Kidney (tissue), 14 donors: ENCODE data around the gene KRT13. TPM values are rescaled to one million over a fixed set of nuclear protein-coding genes. Genes with fewer than 3 reads are reported as not detected.

Experiments
- DNase-seq, 5 donors: peaks; one replicate each; pipeline ENCODE4 v3.0.0-alpha.2; 2013 to 2020
- FAIRE-seq: peaks from 2 replicates; lab custom pipeline; 2012; peaks lifted over from hg19 to GRCh38; lab: Jason Lieb, UNC
- H3K27ac ChIP-seq, 2 donors: one replicate each; pipeline ENCODE4 v1.7.0; 2013; ENCODE audit warnings: low read depth in 2 of 2, low read length in 2 of 2, inconsistent platforms in 1 of 2
- H3K27me3 ChIP-seq: one replicate; pipeline ENCODE4 v1.7.1; 2013; ENCODE audit warnings: low read length, inconsistent platforms; ENCODE audit not compliant: control insufficient read depth, insufficient read depth
- H3K36me3 ChIP-seq, 3 donors: one replicate each; pipeline versions ENCODE4 v1.7.0 to v1.7.1; 2013; ENCODE audit warnings: low read length in 3 of 3, control low read depth in 1 of 3, inconsistent platforms in 1 of 3; ENCODE audit not compliant: insufficient read depth in 3 of 3, control insufficient read depth in 2 of 3
- H3K4me1 ChIP-seq, 3 donors: one replicate each; pipeline versions ENCODE4 v1.7.0 to v1.7.1; 2013; ENCODE audit warnings: low read length in 3 of 3, inconsistent platforms in 1 of 3, low read depth in 1 of 3; ENCODE audit not compliant: control insufficient read depth in 2 of 3, insufficient read depth in 2 of 3
- H3K4me3 ChIP-seq, 3 donors: one replicate each; pipeline versions ENCODE4 v1.7.0 to v1.8.1; 2013; ENCODE audit warnings: low read length in 3 of 3, control low read depth in 1 of 3, inconsistent platforms in 1 of 3
- H3K9ac ChIP-seq, 3 donors: one replicate each; pipeline versions ENCODE4 v1.7.0 to v1.7.1; 2013; ENCODE audit warnings: low read length in 3 of 3, control low read depth in 1 of 3, inconsistent platforms in 1 of 3
- H3K9me3 ChIP-seq, 3 donors: one replicate each; pipeline versions ENCODE4 v1.7.0 to v1.7.1; 2013; ENCODE audit warnings: low read length in 3 of 3, control low read depth in 1 of 3, inconsistent platforms in 1 of 3; ENCODE audit not compliant: control insufficient read depth in 2 of 3, insufficient read depth in 1 of 3
- CTCF ChIP-seq: IDR thresholded peaks from 3 replicates; pipeline ENCODE4 v1.5.1; 2012; ENCODE audit warnings: mild to moderate bottlenecking, moderate library complexity, borderline replicate concordance; ENCODE audit not compliant: insufficient read depth; ENCODE audit errors: extremely low read depth
- intact Hi-C: fragments of 100-400 bp; cut with DNase I; formaldehyde crosslinking; loops from one replicate; pipeline ENCODE4 v1.11.1; 2022
- polyA plus RNA-seq: library from polyadenylated mRNA; stranded (reverse); fragments of 350-450 nt; fragmentation: Illumina TruSeq; extraction: RNeasy Lipid Tissue Mini Kit (QIAGEN cat#74804); gene quantifications from one replicate; pipeline ENCODE4 v1.2.3, GENCODE V29; 2014; ENCODE audit warnings: low read depth, low replicate concordance; ENCODE audit not compliant: insufficient read depth
- total RNA-seq: library from RNA; stranded (reverse); fragmentation: NEBNext Ultra II Directional; extraction: Animal tissue kit (Norgen Biotek cat#: 25700); gene quantifications from one replicate; pipeline ENCODE4 v1.2.1, GENCODE V29; 2021
- donor health status: control.
- donor health status: control.
- donor health status: control.
- donor health status: control.
- donor health status: control.
- donor health status: DM: yes; HTN: yes; CAD: no.
- donor health status: Normal renal cell carcinoma (clear cell type).

KRT13 gene
- total and polyA plus RNA-seq, 2 donors from 2014 or later = not detected

DNA sequence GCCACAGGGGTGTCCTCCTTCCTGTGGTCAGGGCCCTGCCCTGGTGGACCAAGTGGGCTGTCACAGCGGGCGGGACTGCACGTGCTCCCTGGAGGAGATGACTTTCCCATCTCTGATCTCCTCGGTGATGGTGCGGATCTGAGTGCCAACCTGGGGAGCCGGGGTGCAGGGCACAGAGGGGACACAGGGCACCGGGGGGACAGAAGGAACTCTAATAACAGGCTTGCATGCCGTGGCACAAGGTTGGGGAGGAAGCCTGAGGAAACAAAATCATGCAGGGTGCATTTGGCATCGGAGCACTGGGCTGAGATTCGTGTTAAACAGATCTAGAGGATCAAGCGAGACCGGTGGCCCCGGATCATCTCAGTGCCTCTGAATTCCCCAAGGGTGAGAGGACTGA, 19.1 kb downstream of the KRT13 start:
- Histone ChIP-seq H3K9me3 (no peaks in the 10 kb centered on the region), H3K36me3 (no peaks in the 10 kb centered on the region), H3K4me1 (no peaks in the 10 kb centered on the region), H3K27ac (no peak overlapping the region), H3K27me3 (no peaks in the 10 kb centered on the region), H3K4me3 (no peak overlapping the region), H3K9ac (no peak overlapping the region)
- no peak for DNase-seq
- no peak for TF ChIP-seq CTCF
- intact Hi-C loops = no loop called here
- FAIRE-seq = no peak

- H3K36me3 ChIP-seq = no peaks in the 10 kb centered on the region
- FAIRE-seq (no peak), DNase-seq (no peak)
- H3K9me3 ChIP-seq = no peaks in the 10 kb centered on the region
- intact Hi-C loops = no loop called here
- H3K4me3 ChIP-seq = no peak overlapping the region
- TF ChIP-seq CTCF = no peak
- H3K27me3 ChIP-seq = no peaks in the 10 kb centered on the region
- H3K27ac ChIP-seq = no peak overlapping the region
- H3K9ac ChIP-seq = no peak overlapping the region
- H3K4me1 ChIP-seq = no peaks in the 10 kb centered on the region
These were observed 20.2 kb downstream of the KRT13 start for GRCh38 chr17:41484920-41485904.

DNA sequence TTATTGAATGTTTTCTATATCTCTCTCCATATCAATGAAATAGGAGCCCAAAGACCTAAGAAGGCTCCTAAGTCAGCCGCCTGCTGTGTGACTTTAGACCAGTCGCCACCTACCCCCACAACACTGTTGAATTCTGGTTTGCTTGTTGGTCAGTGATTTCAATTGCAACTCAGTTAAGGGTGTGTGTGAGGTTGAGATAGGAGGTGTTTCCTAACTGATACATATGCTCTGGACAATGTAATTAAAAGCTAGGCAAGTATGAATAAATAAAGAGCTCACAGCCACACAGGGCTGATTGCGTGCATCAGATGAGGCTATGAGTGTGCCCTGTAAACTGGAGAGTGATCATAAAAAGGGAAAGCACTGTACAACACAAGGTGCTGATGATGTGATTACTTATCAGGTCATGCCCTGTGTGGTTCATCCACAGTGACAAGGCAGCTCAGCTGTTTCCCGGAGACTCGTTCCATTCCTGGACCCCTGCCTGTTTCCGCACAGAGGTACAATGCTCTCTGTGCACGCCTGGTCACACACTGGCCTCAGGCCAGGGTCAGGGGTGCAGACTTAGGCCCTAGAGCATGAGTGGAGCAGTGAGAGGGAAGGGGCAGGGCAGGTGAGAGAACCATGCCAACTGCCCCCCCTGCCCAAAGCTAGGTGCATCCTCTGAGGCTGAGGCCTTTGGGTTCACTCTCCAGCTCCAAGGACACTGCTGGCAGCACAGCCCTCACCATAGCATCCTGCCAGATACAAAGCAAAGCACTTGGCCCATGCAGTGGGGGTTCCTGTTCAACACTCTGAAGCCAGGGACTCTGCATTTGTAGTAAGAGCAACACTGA, 21.2 kb downstream of the KRT13 start:
- no peak overlapping the region for H3K27ac ChIP-seq
- H3K9ac ChIP-seq = no peak overlapping the region
- no peak for DNase-seq
- H3K36me3 ChIP-seq = no peaks in the 10 kb centered on the region
- no peak overlapping the region for H3K4me3 ChIP-seq
- intact Hi-C loops = no loop called here
- TF ChIP-seq CTCF = no peak
- no peaks in the 10 kb centered on the region for H3K27me3 ChIP-seq
- H3K4me1 ChIP-seq = no peaks in the 10 kb centered on the region
- H3K9me3 ChIP-seq = no peaks in the 10 kb centered on the region
- no peak for FAIRE-seq
